ENCODE data around the gene UTP15.

UTP15 gene

GRCh38 chr5:73564018-73564417 is 1.5 kb upstream of the UTP15 start:
- peak overlapping the region; percentile 69 for H3K4me3 ChIP-seq (ENCODE audit: low read depth, low read length)

GRCh38 chr5:73564675-73565074 is 868 bp upstream of the UTP15 start:
- no peak for TF ChIP-seq CTCF (IDR thresholded peaks at IDR 0.05; ENCODE audit: insufficient read depth, low read depth, low read length, missing control alignments)
- peak overlapping the region; percentile 69 for H3K4me3 ChIP-seq (ENCODE audit: low read depth, low read length)
- DNase-seq (ENCODE audit: low read depth): peak; percentile 16

More at GRCh38 chr5:73564018-73564417, 1.5 kb upstream of the UTP15 start:
- TF ChIP-seq CTCF (IDR thresholded peaks at IDR 0.05; ENCODE audit: insufficient read depth, low read depth, low read length, missing control alignments): no peak
- no peak for DNase-seq (ENCODE audit: low read depth)

- no peak for TF ChIP-seq CTCF (IDR thresholded peaks at IDR 0.05; ENCODE audit: insufficient read depth, low read depth, low read length, missing control alignments)
- H3K4me3 ChIP-seq (ENCODE audit: low read depth, low read length): peak overlapping the region; percentile 69
- DNase-seq (ENCODE audit: low read depth): no peak
Measured at GRCh38 chr5:73565969-73566547, 515 bp downstream of the UTP15 start.

GRCh38 chr5:73582285-73583145 is 17.0 kb downstream of the UTP15 start:
- no peak for DNase-seq (ENCODE audit: low read depth)
- no peak for TF ChIP-seq CTCF (IDR thresholded peaks at IDR 0.05; ENCODE audit: insufficient read depth, low read depth, low read length, missing control alignments)
- no peak overlapping the region for H3K4me3 ChIP-seq (ENCODE audit: low read depth, low read length)

- DNase-seq (ENCODE audit: low read depth): peak; percentile 63
- H3K4me3 ChIP-seq (ENCODE audit: low read depth, low read length): no peak overlapping the region
- TF ChIP-seq CTCF (IDR thresholded peaks at IDR 0.05; ENCODE audit: insufficient read depth, low read depth, low read length, missing control alignments): no peak
Measured at GRCh38 chr5:73587923-73588322, 22.4 kb downstream of the UTP15 start.

GRCh38 chr5:73591102-73591695 is 25.7 kb downstream of the UTP15 start:
- peak; percentile 89 for DNase-seq (ENCODE audit: low read depth)
- no peak overlapping the region for H3K4me3 ChIP-seq (ENCODE audit: low read depth, low read length)
- TF ChIP-seq CTCF (IDR thresholded peaks at IDR 0.05; ENCODE audit: insufficient read depth, low read depth, low read length, missing control alignments): peak; percentile 53

Data from GM12865 (cell line).